ENCODE data around the gene KIF26B.
"Not testable (repeated sequence)": the region's sequence is repeated elsewhere in the genome, so short reads cannot be mapped to it uniquely, and the experiment has no call there.

KIF26B gene

DNA sequence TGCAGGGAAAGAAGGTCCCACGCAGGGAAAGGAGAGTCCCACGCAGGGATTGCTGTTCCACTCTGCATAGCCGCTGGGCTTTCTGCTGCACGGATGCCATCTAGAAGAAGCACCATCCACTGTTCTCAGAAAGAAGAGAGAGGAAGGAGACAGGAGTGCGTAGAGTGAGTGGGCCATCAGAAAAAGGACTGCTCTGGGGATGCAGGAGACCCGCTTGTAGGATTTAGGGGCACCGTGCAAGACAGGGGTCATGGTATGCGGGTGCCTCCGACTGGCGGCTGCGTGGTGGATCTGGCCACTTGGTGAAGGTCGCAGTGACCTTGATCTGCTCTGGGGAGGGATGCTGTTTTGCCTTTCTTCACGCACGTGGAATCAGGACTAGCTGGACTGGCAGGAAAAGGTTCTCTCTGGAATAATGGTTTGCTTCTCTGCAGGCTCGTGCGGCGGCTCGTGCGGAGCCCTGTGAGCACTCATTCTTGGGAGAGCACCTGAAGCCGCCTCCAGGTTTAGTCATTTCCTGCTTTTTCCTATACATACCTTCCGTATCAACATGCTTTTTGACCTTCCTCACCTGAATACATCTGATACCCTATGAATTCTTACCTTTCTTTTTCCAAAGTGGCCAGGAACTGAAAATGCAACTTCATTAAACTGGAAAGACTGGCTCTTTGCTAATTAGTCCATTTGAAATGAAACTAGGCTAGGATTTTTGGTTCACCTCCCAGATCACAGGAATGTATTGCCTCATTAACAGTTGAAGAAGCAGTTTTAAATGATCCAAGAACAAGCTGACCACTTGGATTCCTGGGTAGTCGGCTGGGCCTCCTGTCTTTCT is 181.6 kb downstream of the KIF26B start:
- Mint-ChIP-seq H3K9me3 (peaks cover 4 to 12% of the 10 kb centered on the region in 2 donors), H3K4me3 (no peak overlapping the region), H3K27ac (no peak overlapping the region), H3K27me3 (peaks cover 18% of the 10 kb centered on the region), H3K4me1 (peaks cover 43% of the 10 kb centered on the region)
- DNase-seq (no peak), ATAC-seq (no peak)

DNA sequence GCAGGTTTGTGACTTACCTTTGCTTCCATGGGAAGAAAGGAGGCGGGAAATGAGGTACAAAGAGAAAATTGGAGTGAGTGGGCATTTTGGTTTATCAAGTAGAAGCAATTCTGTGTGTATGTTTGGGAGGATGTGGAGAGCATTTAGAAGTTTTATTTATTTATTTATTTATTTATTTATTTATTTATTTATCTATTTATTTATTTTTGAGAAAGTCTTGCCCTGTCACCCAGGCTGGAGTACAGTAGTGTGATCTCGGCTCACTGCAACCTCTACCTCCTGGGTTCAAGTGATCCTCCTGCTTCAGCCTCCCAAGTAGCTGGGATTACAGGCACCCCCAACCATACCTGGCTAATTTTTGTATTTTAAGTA is 182.2 kb downstream of the KIF26B start:
- Mint-ChIP-seq H3K27me3 (peaks cover 18% of the 10 kb centered on the region), H3K4me1 (peaks cover 37% of the 10 kb centered on the region), H3K9me3 (peaks cover 4 to 12% of the 10 kb centered on the region in 2 donors)
- H3K27ac Mint-ChIP-seq, ATAC-seq, H3K4me3 Mint-ChIP-seq, DNase-seq: not testable (repeated sequence)

- ATAC-seq = no peak
- Mint-ChIP-seq H3K4me3 (peak overlapping the region; percentile 19 to 30), H3K9me3 (peaks cover 0 to 6% of the 10 kb centered on the region in 2 donors), H3K27ac (peak overlapping the region in 1 of 2 donors; percentile 4), H3K4me1 (peaks cover 27% of the 10 kb centered on the region), H3K27me3 (peaks cover 18% of the 10 kb centered on the region)
- DNase-seq = no peak
Observed at GRCh38 chr1:245337829-245338484, 183.2 kb downstream of the KIF26B start.

DNA sequence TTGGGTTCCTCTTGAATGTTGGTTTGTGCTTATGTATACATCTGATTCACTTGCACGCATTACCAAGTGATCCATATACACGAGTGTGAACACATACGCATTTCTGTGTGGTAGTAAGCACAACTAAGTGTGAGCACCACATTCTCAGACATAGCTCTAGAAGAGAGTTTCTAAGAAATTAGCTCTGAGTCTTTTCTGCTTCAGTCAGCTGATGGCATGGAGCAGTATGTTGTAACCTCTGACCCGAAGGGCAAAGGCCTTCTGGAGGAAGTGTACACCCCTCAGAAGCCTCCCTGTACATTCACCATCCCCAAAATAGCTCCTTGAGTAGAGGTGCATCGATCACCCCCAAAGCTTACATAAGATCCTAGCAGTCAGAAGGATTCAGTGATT is 183.7 kb downstream of the KIF26B start:
- Mint-ChIP-seq H3K4me3 (no peak overlapping the region), H3K4me1 (peaks cover 22% of the 10 kb centered on the region), H3K27ac (no peak overlapping the region), H3K9me3 (peaks cover 0 to under 1% of the 10 kb centered on the region in 2 donors), H3K27me3 (peaks cover 18% of the 10 kb centered on the region)
- DNase-seq = no peak
- ATAC-seq = no peak

DNA sequence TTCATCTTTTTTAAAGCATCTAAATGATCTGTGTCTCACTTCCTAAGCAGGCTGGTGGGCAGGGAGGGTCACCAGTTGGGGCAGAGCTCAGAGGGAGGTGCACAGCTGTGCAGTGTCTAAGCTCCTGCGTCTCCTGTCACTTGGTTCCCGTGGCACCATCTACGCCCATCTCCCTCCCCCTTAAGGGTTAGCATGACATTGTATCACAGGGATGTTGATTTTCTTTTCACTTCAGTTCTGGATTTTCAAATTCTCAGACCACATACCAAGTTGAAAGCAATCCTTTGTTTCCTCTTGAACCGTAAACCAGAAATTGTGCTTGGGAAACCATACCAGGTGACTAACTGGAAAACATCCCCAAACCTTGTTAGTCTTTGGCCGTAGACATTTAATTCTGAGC is 187.0 kb downstream of the KIF26B start:
- no peak overlapping the region for H3K4me3 Mint-ChIP-seq
- no peaks in the 10 kb centered on the region for H3K9me3 Mint-ChIP-seq

DNA sequence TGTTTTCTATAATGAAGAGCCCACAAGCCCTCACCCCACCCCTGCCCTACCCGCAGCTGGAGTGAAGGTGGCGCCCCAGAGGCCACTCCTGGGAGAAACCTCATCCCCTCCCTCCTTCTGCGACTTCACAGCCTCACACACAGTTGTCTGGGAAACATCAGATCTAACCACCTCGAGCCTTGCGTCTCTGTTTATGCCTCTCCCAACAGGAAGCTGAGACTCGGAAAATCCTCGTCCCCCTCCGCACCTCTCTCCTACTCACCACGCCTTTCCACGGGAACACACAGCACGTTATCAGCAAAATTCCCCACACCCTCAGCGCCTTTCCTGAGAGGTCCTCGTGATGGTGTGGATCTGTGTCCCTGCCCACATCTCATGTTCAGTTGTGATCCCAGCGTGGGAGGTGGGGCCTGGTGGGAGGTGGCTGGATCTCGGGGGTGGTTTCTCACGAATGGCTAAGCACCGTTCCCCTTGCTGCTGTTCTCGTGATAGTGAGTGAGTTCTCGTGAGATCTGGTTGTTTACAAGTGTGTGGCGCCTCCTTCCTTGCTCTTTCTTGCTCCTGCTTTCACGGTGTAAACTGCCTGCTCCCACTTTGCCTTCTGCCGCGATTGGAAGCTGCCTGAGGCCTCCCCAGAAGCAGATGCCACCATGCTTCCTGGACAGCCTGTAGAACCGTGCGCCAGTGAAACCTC is 190.6 kb downstream of the KIF26B start:
- no peak for DNase-seq
- Mint-ChIP-seq H3K4me3 (peak overlapping the region in 1 of 2 donors; percentile 25), H3K27me3 (peaks cover 33% of the 10 kb centered on the region), H3K9me3 (no peaks in the 10 kb centered on the region), H3K4me1 (no peaks in the 10 kb centered on the region), H3K27ac (no peak overlapping the region)
- ATAC-seq = no peak

More for the DNA sequence above, 187.0 kb downstream of the KIF26B start:
- DNase-seq (no peak), ATAC-seq (no peak)
- peaks cover 12% of the 10 kb centered on the region for H3K4me1 Mint-ChIP-seq
- no peak overlapping the region for H3K27ac Mint-ChIP-seq
- H3K27me3 Mint-ChIP-seq = peaks cover 13% of the 10 kb centered on the region

DNA sequence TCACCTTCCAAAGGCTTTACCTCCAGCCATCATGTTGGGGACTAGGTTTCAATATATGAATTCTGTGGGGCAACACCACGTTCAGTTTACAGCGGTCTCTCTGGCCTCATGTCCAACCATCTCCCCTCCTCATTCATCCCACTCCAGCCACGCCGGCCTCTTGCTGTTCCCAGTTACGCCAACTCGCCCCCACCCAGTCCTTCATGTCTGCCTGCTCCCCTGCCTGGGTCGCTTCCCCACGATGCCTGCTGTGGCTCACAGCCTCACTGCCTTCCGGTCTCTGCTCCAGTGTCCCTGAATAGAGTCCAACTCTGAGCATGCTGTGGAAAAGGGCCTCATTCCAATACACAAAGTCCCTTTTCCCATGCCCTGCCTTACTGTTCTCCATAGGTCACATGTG is 193.8 kb downstream of the KIF26B start:
- H3K27ac Mint-ChIP-seq = no peak overlapping the region
- peaks cover 41% of the 10 kb centered on the region for H3K27me3 Mint-ChIP-seq
- ATAC-seq = no peak

GRCh38 chr1:245353411-245353810 is 198.6 kb downstream of the KIF26B start:
- Mint-ChIP-seq H3K27ac (no peak overlapping the region), H3K4me3 (no peak overlapping the region), H3K4me1 (peaks cover 17% of the 10 kb centered on the region)

More for the DNA sequence above, 193.8 kb downstream of the KIF26B start:
- H3K4me3 Mint-ChIP-seq = no peak overlapping the region
- no peak for DNase-seq
- H3K4me1 Mint-ChIP-seq = peaks cover 6% of the 10 kb centered on the region
- no peaks in the 10 kb centered on the region for H3K9me3 Mint-ChIP-seq

GRCh38 chr1:245353915-245354775 is 199.4 kb downstream of the KIF26B start:
- Mint-ChIP-seq H3K4me1 (peaks cover 17% of the 10 kb centered on the region), H3K9me3 (no peaks in the 10 kb centered on the region), H3K4me3 (no peak overlapping the region), H3K27ac (no peak overlapping the region), H3K27me3 (peaks cover 7% of the 10 kb centered on the region)
- ATAC-seq = peak; percentile 55
- DNase-seq = no peak

More at GRCh38 chr1:245353411-245353810, 198.6 kb downstream of the KIF26B start:
- ATAC-seq = no peak
- peaks cover 13% of the 10 kb centered on the region for H3K27me3 Mint-ChIP-seq
- no peak for DNase-seq
- no peaks in the 10 kb centered on the region for H3K9me3 Mint-ChIP-seq

DNA sequence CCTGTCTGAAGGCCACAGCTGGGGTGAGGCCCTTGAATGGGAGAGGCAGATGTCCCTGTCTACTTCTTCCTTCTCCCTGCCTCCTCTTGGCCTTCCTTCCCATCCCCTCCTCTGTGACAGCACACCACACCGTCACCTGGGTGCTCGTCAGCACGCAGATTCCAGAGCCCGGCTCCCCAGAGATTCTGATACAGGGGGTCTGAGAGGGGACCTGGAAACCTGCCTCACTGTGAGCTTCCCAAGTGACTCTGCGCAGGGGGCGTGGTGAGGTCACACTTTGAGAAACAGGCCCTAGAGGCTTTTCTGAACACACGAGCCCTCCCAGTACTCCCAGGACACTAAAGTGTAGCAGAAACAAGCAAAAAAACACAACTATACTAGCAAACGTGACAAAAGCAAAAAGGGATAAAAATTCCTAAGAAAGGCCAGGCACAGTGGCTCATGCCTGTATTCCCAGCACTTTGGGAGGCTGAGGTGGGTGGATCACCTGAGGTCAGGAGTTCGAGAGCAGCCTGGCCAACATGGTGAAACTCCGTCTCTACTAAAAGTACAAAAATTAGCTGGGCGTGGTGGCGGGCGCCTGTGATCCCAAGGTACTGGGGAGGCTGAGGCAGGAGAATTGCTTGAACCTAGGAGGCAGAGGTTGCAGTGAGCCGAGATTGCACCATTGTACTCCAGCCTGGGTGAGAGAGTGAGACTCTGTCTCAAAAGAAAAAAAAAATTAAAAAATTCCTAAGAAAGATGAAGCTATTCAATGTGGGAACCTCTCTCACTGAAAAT is 201.3 kb downstream of the KIF26B start:
- H3K27ac Mint-ChIP-seq, H3K9me3 Mint-ChIP-seq, H3K27me3 Mint-ChIP-seq, ATAC-seq, DNase-seq, H3K4me3 Mint-ChIP-seq: not testable (repeated sequence)
- peaks cover 17% of the 10 kb centered on the region for H3K4me1 Mint-ChIP-seq

DNA sequence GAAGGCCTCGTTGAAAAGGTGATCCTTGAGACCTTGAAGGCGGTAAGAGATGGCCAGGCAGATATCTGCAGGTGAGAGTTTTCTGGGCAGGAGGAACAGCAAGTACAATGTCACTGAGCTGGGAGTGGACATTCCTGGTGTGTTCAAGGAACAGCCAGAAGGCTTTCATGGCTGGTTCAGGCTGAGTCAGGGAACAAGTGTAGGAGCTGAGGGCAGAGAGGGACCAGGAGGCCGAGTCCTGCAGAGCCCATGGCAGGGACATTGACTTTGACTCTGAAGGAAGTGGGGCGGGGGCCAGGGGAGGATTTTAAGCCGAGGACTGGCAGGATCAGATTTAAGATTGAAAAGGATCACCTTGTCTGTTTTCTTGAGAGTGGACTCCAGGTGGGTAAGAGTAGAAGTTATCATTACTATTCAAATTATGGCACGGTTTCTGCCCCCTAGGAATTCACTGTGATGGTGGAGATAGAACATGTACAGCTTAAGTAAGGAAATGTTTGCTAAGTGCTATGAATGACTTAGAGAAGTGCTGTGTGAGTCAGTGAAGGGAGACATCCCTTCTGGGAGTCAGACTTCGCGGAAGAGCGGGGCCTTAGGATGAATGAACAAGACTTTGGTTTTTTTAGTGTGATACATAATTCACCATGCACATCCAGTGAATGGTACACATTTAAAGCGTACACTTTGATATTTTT is 202.3 kb downstream of the KIF26B start:
- no peak overlapping the region for H3K4me3 Mint-ChIP-seq
- peak overlapping the region in 1 of 2 donors; percentile 1 for H3K27ac Mint-ChIP-seq
- H3K4me1 Mint-ChIP-seq = peaks cover 17% of the 10 kb centered on the region
- no peak for DNase-seq
- no peak for ATAC-seq
- H3K27me3 Mint-ChIP-seq = peaks cover 2% of the 10 kb centered on the region
- H3K9me3 Mint-ChIP-seq = no peaks in the 10 kb centered on the region

GRCh38 chr1:245359101-245359680 is 204.4 kb downstream of the KIF26B start:
- not testable (repeated sequence) for H3K27me3 Mint-ChIP-seq, H3K9me3 Mint-ChIP-seq, H3K27ac Mint-ChIP-seq, H3K4me3 Mint-ChIP-seq, DNase-seq, ATAC-seq
- H3K4me1 Mint-ChIP-seq = peaks cover 13% of the 10 kb centered on the region

DNA sequence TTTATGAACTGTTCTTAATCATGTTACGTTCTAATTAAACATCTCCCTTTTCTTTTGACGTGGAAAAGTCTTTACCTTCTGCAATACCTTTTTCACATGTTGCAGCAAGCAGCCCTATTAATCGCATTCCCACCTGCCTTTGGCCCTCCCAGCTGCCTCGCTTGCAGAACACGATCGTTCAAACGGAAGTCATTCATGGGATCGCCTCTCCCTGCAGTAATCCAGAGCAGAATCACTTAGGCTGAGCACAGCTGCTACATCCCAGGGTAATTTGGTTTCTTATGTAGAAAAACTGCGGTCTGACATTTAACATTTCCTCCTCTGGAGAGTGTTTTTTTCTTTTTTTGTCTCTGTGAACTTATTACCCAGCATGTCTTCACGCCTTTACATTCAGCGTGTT is 206.3 kb downstream of the KIF26B start:
- Mint-ChIP-seq H3K27ac (no peak overlapping the region), H3K27me3 (peaks cover 10% of the 10 kb centered on the region), H3K4me3 (no peak overlapping the region), H3K9me3 (no peaks in the 10 kb centered on the region), H3K4me1 (peaks cover 10% of the 10 kb centered on the region)
- ATAC-seq (no peak), DNase-seq (no peak)

DNA sequence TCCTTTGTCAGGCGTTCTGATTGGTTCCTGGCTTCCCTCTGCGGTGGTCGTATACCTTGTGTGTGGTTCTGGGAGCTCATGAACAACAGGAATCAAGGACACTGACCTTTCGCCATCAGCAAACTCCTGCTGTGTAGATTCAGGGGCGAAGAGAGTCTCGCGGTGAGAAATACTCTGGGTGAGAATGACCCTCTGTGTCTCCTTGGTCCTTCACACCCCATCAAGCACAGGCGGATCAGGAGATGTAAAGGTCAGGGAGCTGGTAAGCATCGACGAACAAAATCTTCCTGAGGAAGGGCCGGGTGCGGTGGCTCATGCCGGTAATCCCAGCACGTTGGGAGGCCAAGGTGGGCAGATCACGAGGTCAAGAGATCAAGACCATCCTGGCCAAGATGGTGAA is 207.2 kb downstream of the KIF26B start:
- ATAC-seq (no peak), DNase-seq (no peak)
- peaks cover 10% of the 10 kb centered on the region for H3K27me3 Mint-ChIP-seq
- peaks cover 10% of the 10 kb centered on the region for H3K4me1 Mint-ChIP-seq
- no peak overlapping the region for H3K27ac Mint-ChIP-seq
- no peaks in the 10 kb centered on the region for H3K9me3 Mint-ChIP-seq
- H3K4me3 Mint-ChIP-seq = no peak overlapping the region

All from stimulated activated naive CD8-positive, alpha-beta T cell treated with anti-CD3 and anti-CD28 coated beads, Interleukin-15, amount 100 ng/mL, for 72 hours (primary cell).